Fibroblast of pulmonary artery (primary cell): ENCODE data around the gene TMEM44.

Experiments used
- DNase-seq: peaks from one replicate; pipeline ENCODE4 v3.0.0-alpha.2; 2010; ENCODE audit warnings: low read depth
- H3K4me3 ChIP-seq: replicated peaks from 2 replicates; pipeline ENCODE4 v1.5.1; 2011; ENCODE audit warnings: low read depth, mild to moderate bottlenecking, control low read depth, low read length, moderate library complexity
- TF ChIP-seq, protein P1 (sequence below): IDR thresholded peaks from 2 replicates; pipeline ENCODE4 v1.5.1; 2011; ENCODE audit warnings: mild to moderate bottlenecking, control low read depth, low read length, inconsistent platforms; ENCODE audit errors: missing control alignments

Gene TMEM44

GRCh38 chr3:194633349-194634004 lies at the start of gene TMEM44:
Gene TMEM44, minus strand, starts transcription at chr3:194633419. Its CDS starts 204 bp downstream, at chr3:194633215.
- peak; percentile 91 for DNase-seq
- H3K4me3 ChIP-seq: peak within 1 kb of the TSS; percentile 79
- TF ChIP-seq, protein P1, sequence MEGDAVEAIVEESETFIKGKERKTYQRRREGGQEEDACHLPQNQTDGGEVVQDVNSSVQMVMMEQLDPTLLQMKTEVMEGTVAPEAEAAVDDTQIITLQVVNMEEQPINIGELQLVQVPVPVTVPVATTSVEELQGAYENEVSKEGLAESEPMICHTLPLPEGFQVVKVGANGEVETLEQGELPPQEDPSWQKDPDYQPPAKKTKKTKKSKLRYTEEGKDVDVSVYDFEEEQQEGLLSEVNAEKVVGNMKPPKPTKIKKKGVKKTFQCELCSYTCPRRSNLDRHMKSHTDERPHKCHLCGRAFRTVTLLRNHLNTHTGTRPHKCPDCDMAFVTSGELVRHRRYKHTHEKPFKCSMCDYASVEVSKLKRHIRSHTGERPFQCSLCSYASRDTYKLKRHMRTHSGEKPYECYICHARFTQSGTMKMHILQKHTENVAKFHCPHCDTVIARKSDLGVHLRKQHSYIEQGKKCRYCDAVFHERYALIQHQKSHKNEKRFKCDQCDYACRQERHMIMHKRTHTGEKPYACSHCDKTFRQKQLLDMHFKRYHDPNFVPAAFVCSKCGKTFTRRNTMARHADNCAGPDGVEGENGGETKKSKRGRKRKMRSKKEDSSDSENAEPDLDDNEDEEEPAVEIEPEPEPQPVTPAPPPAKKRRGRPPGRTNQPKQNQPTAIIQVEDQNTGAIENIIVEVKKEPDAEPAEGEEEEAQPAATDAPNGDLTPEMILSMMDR: no peak

DNA sequence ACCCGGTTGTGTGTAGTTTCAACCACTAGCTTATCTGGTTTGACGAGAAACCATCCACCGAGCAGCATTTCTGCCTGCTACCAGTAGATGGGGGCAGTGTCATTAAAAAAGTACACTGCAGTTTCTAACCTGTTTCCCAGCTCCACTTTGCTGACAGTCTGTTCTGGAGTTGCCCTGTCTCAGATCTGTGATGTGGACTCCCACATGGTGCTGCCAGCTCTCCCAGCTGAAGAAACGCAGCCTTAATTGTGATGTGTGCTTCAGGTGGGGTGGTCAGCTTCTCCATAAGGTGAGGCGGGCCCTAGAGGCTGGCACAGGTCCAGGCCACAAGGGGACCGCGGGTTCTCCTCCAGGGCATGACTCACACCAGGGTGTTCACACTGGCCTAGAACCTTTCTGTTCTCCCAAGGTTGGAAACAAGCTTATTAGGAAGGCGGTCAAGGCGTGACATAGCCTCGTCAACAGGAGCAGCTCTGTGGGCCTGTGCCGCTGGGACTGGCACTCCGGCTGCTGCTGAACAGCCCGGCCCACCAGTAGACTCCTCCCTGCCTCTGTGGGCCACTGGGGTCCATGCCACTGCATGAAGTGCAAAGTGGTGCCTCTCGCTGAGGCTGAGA lies 49.6 kb upstream of the TMEM44 start:
- DNase-seq: peak; percentile 93
- TF ChIP-seq, protein P1: peak; percentile 91
- H3K4me3 ChIP-seq: no peak overlapping the region

DNA sequence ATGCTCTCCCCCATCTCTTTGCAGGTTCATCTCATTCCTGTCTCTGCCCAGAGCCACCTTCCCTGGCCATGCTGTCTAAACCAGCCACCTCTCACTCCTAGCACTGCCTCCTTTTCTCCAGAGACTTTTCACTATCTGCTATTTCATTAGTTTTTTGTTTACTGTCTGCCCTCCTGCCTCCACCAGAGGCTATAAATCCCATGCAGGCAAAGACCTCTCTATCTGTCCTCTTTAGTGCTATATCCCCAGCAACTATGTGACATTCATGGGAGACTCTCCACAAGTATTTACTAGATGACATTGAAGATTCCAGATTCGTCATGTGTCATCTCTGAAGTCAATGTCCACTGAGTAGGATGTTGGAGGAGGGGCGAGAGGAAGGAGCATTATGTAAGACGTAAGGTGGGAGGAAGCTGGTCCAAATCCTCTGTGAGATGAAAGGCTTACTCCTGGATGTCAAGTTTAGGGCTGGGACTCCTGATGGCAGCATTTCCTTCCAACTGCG lies 49.0 kb upstream of the TMEM44 start:
- H3K4me3 ChIP-seq: no peak overlapping the region
- no peak for DNase-seq
- TF ChIP-seq, protein P1: no peak

DNA sequence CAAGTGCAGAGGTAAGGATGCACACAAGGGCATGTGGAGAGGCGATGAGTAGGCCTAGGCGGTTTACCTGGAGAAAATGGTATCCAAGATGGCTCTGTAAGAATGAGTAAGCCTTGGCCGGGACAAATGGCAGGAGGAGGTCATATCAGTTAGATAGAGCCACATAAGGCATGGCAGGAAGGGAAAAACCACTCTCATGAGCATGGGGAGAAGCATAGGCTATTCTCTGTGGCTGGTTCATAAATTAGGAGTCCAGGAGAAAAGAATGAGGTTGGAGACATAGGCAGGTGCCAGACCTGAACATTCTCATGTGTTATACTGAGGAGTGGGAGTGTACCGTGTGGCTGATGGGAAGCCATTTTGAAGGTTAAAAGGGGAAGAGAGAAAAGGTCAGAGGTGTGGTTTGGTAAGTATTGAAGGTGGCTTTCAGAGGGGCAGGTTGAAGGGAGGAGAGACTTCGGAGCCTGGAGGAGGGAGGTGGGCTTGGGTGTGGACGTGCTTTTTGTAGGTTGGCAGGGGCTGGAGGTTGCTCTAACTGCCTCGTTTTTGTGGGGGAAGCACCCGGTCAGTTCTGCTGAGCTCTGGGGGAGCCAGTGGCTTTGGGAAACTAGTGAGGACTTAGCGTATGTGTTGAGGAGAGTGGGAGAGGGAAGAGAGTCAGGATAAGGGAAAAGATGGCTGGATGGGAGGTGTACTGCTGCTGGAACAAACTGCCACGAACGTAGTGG lies 47.8 kb upstream of the TMEM44 start:
- DNase-seq: no peak
- H3K4me3 ChIP-seq: no peak overlapping the region
- TF ChIP-seq, protein P1: no peak

DNA sequence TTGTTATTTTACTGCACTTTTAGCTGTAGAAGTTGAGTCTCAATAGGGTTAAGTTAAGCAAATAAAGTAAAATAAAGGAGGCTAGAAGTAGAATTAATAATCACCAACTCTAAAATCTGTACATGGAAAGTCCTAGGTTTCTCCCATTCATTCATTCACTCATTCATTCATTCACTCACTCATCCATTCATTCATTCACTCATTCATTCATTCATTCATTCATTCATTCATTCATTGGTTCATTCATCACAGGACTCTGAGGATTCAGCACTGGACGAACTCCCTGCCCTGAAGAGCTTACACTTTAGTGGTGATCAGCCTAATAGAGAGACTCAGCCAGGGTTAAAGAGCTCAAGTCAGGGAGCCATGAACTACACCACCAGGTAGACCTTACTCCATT lies 43.3 kb upstream of the TMEM44 start:
- TF ChIP-seq, protein P1: no peak
- no peak for DNase-seq
- H3K4me3 ChIP-seq: no peak overlapping the region

DNA sequence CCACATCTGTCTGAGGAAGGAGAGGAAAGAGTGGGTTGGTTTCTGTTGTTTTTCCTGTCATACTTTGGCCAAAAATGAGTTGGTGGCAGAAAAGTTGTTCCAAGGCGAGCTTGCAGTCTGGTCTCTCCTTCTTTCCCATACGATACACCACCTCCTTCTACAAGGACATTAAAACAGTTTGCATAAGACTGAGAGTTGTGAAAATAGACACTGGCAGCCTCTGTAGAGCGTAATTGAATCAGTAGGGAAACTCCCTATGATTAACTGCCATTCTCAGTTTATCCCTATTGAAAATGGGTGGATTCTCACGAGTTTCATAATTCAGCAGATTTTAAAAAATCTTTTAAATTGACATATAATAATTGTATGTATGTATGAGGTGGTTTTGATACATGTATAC lies 42.5 kb upstream of the TMEM44 start:
- H3K4me3 ChIP-seq: no peak overlapping the region
- DNase-seq: no peak
- TF ChIP-seq, protein P1: no peak
